Stimulated activated CD4-positive, alpha-beta T cell treated with anti-CD3 and anti-CD28 coated beads, Interleukin-12 subunit alpha, Interleukin-12 subunit beta, amount 100 ng/mL, for 24 hours (primary cell): ENCODE measurements around the gene GPN2.
"Not testable (repeated sequence)": the region's sequence is repeated elsewhere in the genome, so short reads cannot be mapped to it uniquely, and the experiment has no call there.

Experiments
- DNase-seq, 2 experiments: peaks; one replicate each; pipeline ENCODE4 v3.0.0-alpha.2; 2020; ENCODE audit warnings: low read depth in 2 of 2

Gene GPN2

GRCh38 chr1:26858160-26858559, 31.9 kb downstream of the GPN2 start:
- no peak for DNase-seq

GRCh38 chr1:26857473-26858060, 32.5 kb downstream of the GPN2 start:
- no peak for DNase-seq

GRCh38 chr1:26856604-26857469, 33.2 kb downstream of the GPN2 start:
- no peak for DNase-seq

- DNase-seq = no peak
These were observed 33.9 kb downstream of the GPN2 start for GRCh38 chr1:26856181-26856580.

GRCh38 chr1:26855636-26856035, 34.4 kb downstream of the GPN2 start:
- DNase-seq = no peak

GRCh38 chr1:26854906-26855305, 35.2 kb downstream of the GPN2 start:
- DNase-seq = no peak

GRCh38 chr1:26853600-26853999, 36.5 kb downstream of the GPN2 start:
- no peak for DNase-seq

GRCh38 chr1:26853156-26853555, 36.9 kb downstream of the GPN2 start:
- peak; percentile 53 to 81 for DNase-seq

- DNase-seq = no peak
These were observed 37.4 kb downstream of the GPN2 start for GRCh38 chr1:26852701-26853100.

GRCh38 chr1:26851106-26851684, 38.9 kb downstream of the GPN2 start:
- no peak for DNase-seq

- DNase-seq = no peak
These were observed 40.9 kb downstream of the GPN2 start for GRCh38 chr1:26848941-26849774.

- no peak for DNase-seq
These were observed 41.6 kb downstream of the GPN2 start for GRCh38 chr1:26848499-26848898.

GRCh38 chr1:26847826-26848225, 42.3 kb downstream of the GPN2 start:
- not testable (repeated sequence) for DNase-seq

GRCh38 chr1:26844424-26845196, 45.5 kb downstream of the GPN2 start:
- DNase-seq = no peak

GRCh38 chr1:26839779-26840178, 50.3 kb downstream of the GPN2 start:
- no peak for DNase-seq

- DNase-seq = no peak
These were observed 50.8 kb downstream of the GPN2 start for GRCh38 chr1:26839339-26839722.

GRCh38 chr1:26838474-26839338, 51.4 kb downstream of the GPN2 start:
- DNase-seq = no peak

- DNase-seq = not testable (repeated sequence)
These were observed 52.4 kb downstream of the GPN2 start for GRCh38 chr1:26837665-26838064.

GRCh38 chr1:26833432-26834405, 56.4 kb downstream of the GPN2 start:
- DNase-seq = peak; percentile 63 to 71
